H1 (cell line): ENCODE data around the gene COMT. TPM values are rescaled to one million over a fixed set of nuclear protein-coding genes. Genes with fewer than 3 reads are reported as not detected.

Experiments
- CTCF ChIA-PET: fragments of 300-600 bp; sonication (Branson Sonifier 250); formaldehyde crosslinking; loops from one replicate; lab custom pipeline; 2021; ENCODE audit not compliant: partially characterized antibody; lab: Charles Lee
- POLR2A ChIA-PET: fragments of 300-600 bp; sonication (Branson Sonifier 250); formaldehyde crosslinking; loops from one replicate; lab custom pipeline; 2021; ENCODE audit warnings: inconsistent platforms; ENCODE audit not compliant: partially characterized antibody; lab: Charles Lee
- DNase-seq, 2 experiments: peaks; one replicate each; pipeline versions ENCODE4 v3.0.0 to v3.0.0-alpha.2; 2010 to 2022; ENCODE audit warnings: low spot score in 2 of 2, low read depth in 1 of 2, mixed read lengths in 1 of 2
- FAIRE-seq: peaks from 2 replicates; lab custom pipeline; 2011; peaks lifted over from hg19 to GRCh38; lab: Jason Lieb, UNC
- H2AFZ ChIP-seq: 2 replicates; pipeline ENCODE4 v1.8.1; 2012; ENCODE audit warnings: low read length, inconsistent platforms
- H2AK5ac ChIP-seq: 2 replicates; pipeline ENCODE4 v1.6.1; 2013; ENCODE audit warnings: low read depth, low read length
- H2BK120ac ChIP-seq: replicated peaks from 2 replicates; pipeline ENCODE3; 2013; ENCODE audit warnings: low read depth, low read length, inconsistent platforms
- H2BK12ac ChIP-seq: 2 replicates; pipeline ENCODE4 v1.6.1; 2013; ENCODE audit warnings: low read depth, low read length
- H2BK15ac ChIP-seq: 2 replicates; pipeline ENCODE4 v1.6.1; 2013; ENCODE audit warnings: low read length
- H2BK20ac ChIP-seq: 2 replicates; pipeline ENCODE4 v1.6.1; 2013; ENCODE audit warnings: low read length
- H2BK5ac ChIP-seq: 2 replicates; pipeline ENCODE4 v1.6.1; 2013; ENCODE audit warnings: low read depth, low read length
- H3K14ac ChIP-seq: 2 replicates; pipeline ENCODE4 v1.6.1; 2013; ENCODE audit warnings: inconsistent platforms; ENCODE audit not compliant: insufficient read length
- H3K18ac ChIP-seq: 2 replicates; pipeline ENCODE4 v1.6.1; 2013; ENCODE audit warnings: low read length; ENCODE audit errors: extremely low read depth
- H3K23ac ChIP-seq: 2 replicates; pipeline ENCODE4 v1.6.1; 2013; ENCODE audit warnings: inconsistent platforms; ENCODE audit not compliant: insufficient read length
- H3K23me2 ChIP-seq: 2 replicates; pipeline ENCODE4 v1.6.1; 2013; ENCODE audit warnings: low read depth, low read length
- H3K27ac ChIP-seq: 2 replicates; pipeline ENCODE4 v1.6.1; 2011; ENCODE audit warnings: low read depth, low read length, inconsistent platforms
- H3K27me3 ChIP-seq, 4 experiments: replicated peaks in 1 of 4; 1 replicate in 1 of 4; 2 replicates in 3 of 4; pipeline versions ENCODE4 v1.6.1 to v1.8.1; 2011 to 2013; ENCODE audit warnings: low read length in 3 of 4, mild to moderate bottlenecking in 3 of 4, inconsistent platforms in 2 of 4, mixed read lengths in 2 of 4, moderate library complexity in 1 of 4; ENCODE audit not compliant: control insufficient read depth in 3 of 4, insufficient read depth in 3 of 4; ENCODE audit errors: extremely low read depth in 1 of 4
- H3K36me3 ChIP-seq, 4 experiments: 2 replicates each; pipeline versions ENCODE4 v1.6.1 to v1.8.1; 2011 to 2013; ENCODE audit warnings: mild to moderate bottlenecking in 4 of 4, low read length in 3 of 4, moderate library complexity in 2 of 4, control low read depth in 1 of 4, inconsistent platforms in 1 of 4; ENCODE audit not compliant: insufficient read depth in 4 of 4, control insufficient read depth in 2 of 4
- H3K4ac ChIP-seq: replicated peaks from 2 replicates; pipeline ENCODE3; 2013; ENCODE audit warnings: low read length, low read depth, mixed read lengths, inconsistent platforms; ENCODE audit not compliant: insufficient read length
- H3K4me1 ChIP-seq, 4 experiments: replicated peaks in 1 of 4; 1 replicate in 1 of 4; 2 replicates in 3 of 4; pipeline versions ENCODE4 v1.6.1 to v1.8.1; 2011 to 2013; ENCODE audit warnings: low read length in 3 of 4, inconsistent platforms in 2 of 4, mixed read lengths in 1 of 4; ENCODE audit not compliant: insufficient read depth in 4 of 4, control insufficient read depth in 3 of 4
- H3K4me2 ChIP-seq, 2 experiments: 2 replicates each; pipeline versions ENCODE4 v1.6.1 to v1.8.1; 2011 to 2013; ENCODE audit warnings: low read depth in 2 of 2, low read length in 2 of 2, control low read depth in 1 of 2, inconsistent platforms in 1 of 2, mild to moderate bottlenecking in 1 of 2; ENCODE audit not compliant: insufficient read depth in 1 of 2
- H3K4me3 ChIP-seq, 4 experiments: fragments of 200-600, 300-600 bp in 1 of 4; sonication (generic), shearing (Covaris generic), sonication (Bioruptor Twin) in 1 of 4; 2 replicates each; pipeline versions ENCODE4 v1.5.1 to v1.8.1; 2011 to 2016; ENCODE audit warnings: low read length in 4 of 4, low read depth in 3 of 4, control low read depth in 2 of 4, inconsistent platforms in 2 of 4, mild to moderate bottlenecking in 2 of 4, mixed read lengths in 1 of 4, moderate library complexity in 1 of 4; ENCODE audit not compliant: insufficient read depth in 2 of 4; ENCODE audit errors: extremely low read depth in 1 of 4
- H3K56ac ChIP-seq: replicated peaks from 2 replicates; pipeline ENCODE3; 2013; ENCODE audit warnings: low read depth, mild to moderate bottlenecking, mixed read lengths, low read length, inconsistent platforms; ENCODE audit not compliant: insufficient read length
- H3K79me1 ChIP-seq: 2 replicates; pipeline ENCODE4 v1.6.1; 2013; ENCODE audit warnings: low read depth, low read length, control low read depth
- H3K79me2 ChIP-seq, 2 experiments: 2 replicates each; pipeline versions ENCODE4 v1.6.1 to v1.8.1; 2012 to 2013; ENCODE audit warnings: low read length in 2 of 2, mild to moderate bottlenecking in 2 of 2, inconsistent platforms in 1 of 2; ENCODE audit not compliant: insufficient read depth in 2 of 2, control insufficient read depth in 1 of 2
- H3K9ac ChIP-seq, 4 experiments: replicated peaks in 1 of 4; 1 replicate in 1 of 4; 2 replicates in 3 of 4; pipeline versions ENCODE4 v1.6.1 to v1.8.1; 2011 to 2013; ENCODE audit warnings: low read depth in 3 of 4, low read length in 3 of 4, control low read depth in 2 of 4, mild to moderate bottlenecking in 2 of 4, moderate library complexity in 2 of 4, inconsistent platforms in 1 of 4; ENCODE audit errors: extremely low read depth in 1 of 4
- H3K9me3 ChIP-seq, 2 experiments: 2 replicates each; pipeline versions ENCODE4 v1.6.1 to v1.8.1; 2012 to 2013; ENCODE audit warnings: mild to moderate bottlenecking in 2 of 2, moderate library complexity in 2 of 2, control low read depth in 1 of 2, inconsistent platforms in 1 of 2, low read depth in 1 of 2, low read length in 1 of 2, mixed read lengths in 1 of 2; ENCODE audit not compliant: insufficient read depth in 2 of 2
- H4K20me1 ChIP-seq, 2 experiments: replicated peaks in 1 of 2; 2 replicates each; pipeline versions ENCODE3 to v1.8.1; 2011 to 2013; ENCODE audit warnings: inconsistent platforms in 2 of 2, low read length in 2 of 2, mild to moderate bottlenecking in 1 of 2; ENCODE audit not compliant: insufficient read depth in 2 of 2, control insufficient read depth in 1 of 2
- H4K5ac ChIP-seq: 2 replicates; pipeline ENCODE4 v1.6.1; 2013; ENCODE audit warnings: low read length, low read depth, mixed read lengths, inconsistent platforms; ENCODE audit not compliant: insufficient read length
- H4K8ac ChIP-seq: 2 replicates; pipeline ENCODE4 v1.8.0; 2013; ENCODE audit warnings: mild to moderate bottlenecking, moderate library complexity, low read length, inconsistent platforms; ENCODE audit not compliant: insufficient read depth; ENCODE audit errors: extremely low read depth
- H4K91ac ChIP-seq: replicated peaks from 2 replicates; pipeline ENCODE3; 2013; ENCODE audit warnings: low read length, mixed read lengths, inconsistent platforms; ENCODE audit not compliant: insufficient read length
- ATF3 ChIP-seq: IDR thresholded peaks from 2 replicates; pipeline ENCODE4 v1.6.1; 2011; ENCODE audit warnings: low read depth, mild to moderate bottlenecking, low read length; ENCODE audit not compliant: insufficient read depth
- CBX5 ChIP-seq: fragments of 300-800, 300-1000 bp; sonication (generic); IDR thresholded peaks from 2 replicates; pipeline ENCODE4 v1.7.1; 2016; ENCODE audit warnings: antibody characterized with exemption, low read length, low read depth
- EGR1 ChIP-seq: IDR thresholded peaks from 2 replicates; pipeline ENCODE4 v1.6.1; 2011; ENCODE audit warnings: low read depth, low read length, borderline replicate concordance
- EP300 ChIP-seq, 2 experiments: IDR thresholded peaks; 1 replicate in 1 of 2; 2 replicates in 1 of 2; pipeline ENCODE4 v1.6.1; 2011 to 2012; ENCODE audit warnings: low read depth in 2 of 2, low read length in 2 of 2, mild to moderate bottlenecking in 2 of 2, borderline replicate concordance in 1 of 2, inconsistent platforms in 1 of 2, moderate library complexity in 1 of 2
- EZH2 ChIP-seq: fragments of 200-600 bp; sonication (generic); IDR thresholded peaks from 2 replicates; pipeline ENCODE4 v1.7.1; 2012; ENCODE audit warnings: low read depth, mild to moderate bottlenecking, moderate library complexity, low read length, inconsistent platforms; ENCODE audit not compliant: severe bottlenecking
- KDM5A ChIP-seq: fragments of 200-600 bp; IDR thresholded peaks from 2 replicates; pipeline ENCODE4 v1.7.1; 2012; ENCODE audit warnings: mild to moderate bottlenecking, low read length, inconsistent platforms, mixed read lengths
- PHF8 ChIP-seq: fragments of 200-600 bp; sonication (generic); conservative IDR thresholded peaks from 2 replicates; pipeline ENCODE4 v1.7.1; 2012; ENCODE audit warnings: low read depth, mild to moderate bottlenecking, inconsistent platforms, low read length, moderate library complexity
- SAP30 ChIP-seq: fragments of 300-600 bp; sonication (generic); IDR thresholded peaks from 2 replicates; pipeline ENCODE4 v1.7.1; 2012; ENCODE audit warnings: low read length, moderate library complexity, mild to moderate bottlenecking, inconsistent platforms; ENCODE audit not compliant: insufficient read depth, insufficient replicate concordance
- SP1 ChIP-seq: IDR thresholded peaks from 2 replicates; pipeline ENCODE4 v1.6.1; 2011; ENCODE audit warnings: low read depth, low read length
- TAF1 ChIP-seq: IDR thresholded peaks from 2 replicates; pipeline ENCODE4 v1.6.1; 2011; ENCODE audit warnings: mild to moderate bottlenecking, low read depth, low read length
- YY1 ChIP-seq: IDR thresholded peaks from 2 replicates; pipeline ENCODE4 v1.6.1; 2011; ENCODE audit warnings: low read depth, mild to moderate bottlenecking, low read length
- WGBS, 2 experiments: shearing (Covaris generic) in 1 of 2; methylation state at CpG; one replicate each; pipeline versions ENCODE4 v1.1.6 to v1.1.7; 2013 to 2015; ENCODE audit warnings: low lambda C conversion rate in 2 of 2, mixed read lengths in 2 of 2, inconsistent platforms in 1 of 2, low coverage in 1 of 2, missing lambda C conversion rate in 1 of 2; ENCODE audit not compliant: insufficient replicate concordance in 2 of 2, insufficient coverage in 1 of 2, insufficient read length in 1 of 2; ENCODE audit errors: extremely low coverage in 1 of 2, missing lambda C conversion rate in 1 of 2; 5-methylcytosine and 5-hydroxymethylcytosine counted together
- polyA plus RNA-seq, 7 experiments: library from polyadenylated mRNA; depleted of rRNA in 3 of 7; stranded (reverse) in 5 of 7; unstranded in 2 of 7; fragments of >200 nt in 5 of 7; fragments of 200-250 nt in 2 of 7; gene quantifications; 1 replicate in 5 of 7; 2 replicates in 1 of 7; 4 replicates in 1 of 7; pipeline versions ENCODE4 v1.2.1 to v1.2.3, GENCODE V29; 2011 to 2013; ENCODE audit warnings: missing spikeins in 2 of 7, mixed read lengths in 2 of 7
- total RNA-seq: library from RNA; stranded (reverse); fragmentation: NEBNext Ultra II Directional; extraction: Animal tissue kit (Norgen Biotek cat#: 25700); gene quantifications from 2 replicates; pipeline ENCODE4 v1.2.1, GENCODE V29; 2021

The COMT gene
- total and polyA plus RNA-seq, 2 of the 8 experiments (the other 6 are each of a cell fraction or from before 2014, with no cell fraction given), result 15.2 to 33.7 TPM

DNA sequence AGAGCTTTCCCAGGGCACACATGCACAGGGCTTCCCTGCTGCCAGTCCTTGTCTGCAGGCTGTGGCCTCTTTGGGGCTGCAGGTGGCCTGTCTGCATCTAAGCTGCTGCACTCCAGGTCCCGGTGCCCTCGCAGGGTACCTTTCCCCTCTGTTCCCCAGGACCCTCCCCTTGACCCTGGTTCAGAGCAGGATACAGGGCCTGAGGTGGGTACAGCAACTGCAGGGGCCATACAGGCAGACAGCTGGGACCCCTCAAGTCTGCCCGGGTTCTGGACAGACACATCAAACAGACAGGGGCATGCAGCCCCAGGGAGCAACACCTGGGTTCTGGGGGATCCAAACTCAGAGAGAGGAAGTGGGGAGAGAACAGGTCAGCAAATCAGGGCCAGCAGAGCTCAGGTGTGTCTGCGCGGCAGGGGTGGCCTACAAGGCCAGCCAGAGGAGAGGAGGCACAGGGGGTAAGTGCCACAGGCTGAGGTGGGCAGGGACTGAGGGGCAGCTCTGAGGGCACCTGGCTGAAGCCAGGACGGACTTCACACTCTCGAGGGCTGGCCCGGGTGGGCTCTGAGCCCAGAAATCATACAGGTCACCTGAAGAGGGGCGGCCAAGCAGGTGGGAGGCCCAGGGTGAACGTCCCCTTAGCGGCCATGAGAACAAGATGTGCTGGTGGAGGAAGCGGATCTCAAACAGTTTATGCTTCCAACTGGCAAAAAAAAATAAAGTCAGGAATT is 29.9 kb upstream of the COMT start:
- Histone ChIP-seq H3K36me3 (no peaks in the 10 kb centered on the region), H2BK5ac (no peak overlapping the region), H2AK5ac (no peak overlapping the region), H3K23ac (no peak overlapping the region), H3K9me3 (no peaks in the 10 kb centered on the region), H3K4me1 (no peaks in the 10 kb centered on the region; a peak in 2 of 7 replicates), H2BK12ac (no peak overlapping the region), H3K4me2 (no peak overlapping the region), H3K23me2 (peaks cover 6% of the 10 kb centered on the region; the same call in 1 of the 2 replicates), H3K4me3 (no peak overlapping the region), H3K9ac (no peak overlapping the region), H2BK15ac (no peak overlapping the region), H3K79me2 (no peaks in the 10 kb centered on the region), H2AFZ (no peak overlapping the region), H3K18ac (no peak overlapping the region), H3K56ac (no peak overlapping the region), H4K20me1 (peaks cover 0 to 7% of the 10 kb centered on the region in 2 experiments), H3K14ac (no peak overlapping the region)
- CTCF ChIA-PET, result interaction anchor here (0.6 to 10.9 kb wide), 33 partner anchors 7 to 543 kb away, joined by 3 to 145 read pairs (median 5); partner anchors contain the start of gene GP1BB
- 97% methylated on average over 10 of the region's 12 CpGs; no CpG with 5 or more reads in 1 of the 2 experiments for WGBS, 2 experiments
- no peak for FAIRE-seq
- TF ChIP-seq EGR1, result no peak
- TF ChIP-seq EZH2, result no peak
- no peak for TF ChIP-seq KDM5A
- no peak for TF ChIP-seq PHF8
- no peak for TF ChIP-seq YY1
- no peak for TF ChIP-seq SAP30
- TF ChIP-seq SP1, result no peak
- TF ChIP-seq ATF3, result no peak
- TF ChIP-seq EP300 (IDR thresholded peaks at IDR 0.05; ENCODE audit: borderline replicate concordance in 1 of 2, low read depth in 2 of 2, low read length in 2 of 2), result no peak
- TF ChIP-seq TAF1, result no peak
- no peak for TF ChIP-seq CBX5
- TF ChIP-seq, all 59 proteins: peak for 0
- H2BK120ac ChIP-seq, result no peak overlapping the region
- no peaks in the 10 kb centered on the region for H3K27me3 ChIP-seq
- 0 out of 2 replicates have a peak overlapping the region, but pooled peaks have one; percentile 37 for H4K8ac ChIP-seq
- POLR2A ChIA-PET, result interaction anchor here (0.7 to 1.4 kb wide), 3 partner anchors 29 to 147 kb away, joined by 3 read pairs; no protein-coding TSS in a partner anchor
- no peak overlapping the region for H3K27ac ChIP-seq
- DNase-seq, result no peak
- H4K5ac ChIP-seq, result no peak overlapping the region
- H3K4ac ChIP-seq, result no peak overlapping the region
- no peaks in the 10 kb centered on the region for H3K79me1 ChIP-seq
- H2BK20ac ChIP-seq, result no peak overlapping the region
- H4K91ac ChIP-seq, result no peak overlapping the region
